Upper lobe of left lung (tissue), 6 donors: ENCODE measurements around the gene CTSS. TPM values are rescaled to one million over a fixed set of nuclear protein-coding genes. Genes with fewer than 3 reads are reported as not detected.

ENCODE experiments used
- ATAC-seq, 2 donors: fragments of 200-7000 bp; cut with Tn5 transposase; one replicate each; pipeline ENCODE4 v1.9.1; 2022; ENCODE audit warnings: mild to moderate bottlenecking in 2 of 2, moderate library complexity in 2 of 2; ENCODE audit not compliant: low FRiP score in 2 of 2
- DNase-seq, 2 donors: peaks; one replicate each; pipeline ENCODE4 v3.0.0-alpha.2; 2019 to 2020
- H3K27ac ChIP-seq, 4 donors: fragments of 200-600 bp; sonication (generic); one replicate each; pipeline ENCODE4 v1.5.1; 2016 to 2019
- H3K27me3 ChIP-seq, 4 donors: fragments of 200-600 bp; sonication (generic); one replicate each; pipeline ENCODE4 v1.5.1; 2017 to 2019
- H3K36me3 ChIP-seq, 4 donors: fragments of 200-600 bp; sonication (generic); one replicate each; pipeline ENCODE4 v1.5.1; 2016 to 2019
- H3K4me1 ChIP-seq, 4 donors: fragments of 200-600 bp; sonication (generic); one replicate each; pipeline ENCODE4 v1.5.1; 2018 to 2019
- H3K4me3 ChIP-seq, 4 donors: fragments of 200-600 bp; sonication (generic); one replicate each; pipeline ENCODE4 v1.5.1; 2017 to 2019; ENCODE audit warnings: mild to moderate bottlenecking in 2 of 4, moderate library complexity in 1 of 4
- H3K9me3 ChIP-seq, 4 donors: fragments of 200-600 bp; sonication (generic); one replicate each; pipeline ENCODE4 v1.5.1; 2018 to 2019
- CTCF ChIP-seq, 6 experiments: fragments of 450-650 bp in 4 of 6; fragments of 200-600 bp in 2 of 6; sonication (generic) in 2 of 6; IDR thresholded peaks; one replicate each; pipeline ENCODE4 v1.5.1; 2016 to 2019; ENCODE audit warnings: antibody characterized with exemption in 6 of 6
- EP300 ChIP-seq, 4 donors: sonication (generic); formaldehyde crosslinking; IDR thresholded peaks; one replicate each; pipeline ENCODE4 v1.5.1; 2017; ENCODE audit warnings: antibody characterized with exemption in 4 of 4, control low read depth in 2 of 4
- POLR2A ChIP-seq, 4 donors: fragments of 450-650 bp; IDR thresholded peaks; one replicate each; pipeline ENCODE4 v1.5.1; 2016 to 2017; ENCODE audit warnings: antibody characterized with exemption in 4 of 4, mild to moderate bottlenecking in 2 of 4
- POLR2AphosphoS5 ChIP-seq, 2 donors: sonication (generic); formaldehyde crosslinking; IDR thresholded peaks; one replicate each; pipeline ENCODE4 v1.5.1; 2017; ENCODE audit warnings: antibody characterized with exemption in 2 of 2
- WGBS, 2 donors: methylation state at CpG; one replicate each; pipeline ENCODE4 v1.1.5; 2017 to 2018; 5-methylcytosine and 5-hydroxymethylcytosine counted together
- total RNA-seq, 6 donors: library from RNA; depleted of rRNA in 4 of 6; stranded (reverse); fragments of >200 nt in 4 of 6; gene quantifications; one replicate each; pipeline versions ENCODE4 v1.1.0 to v1.2.1, GENCODE V29; 2016 to 2021
- donor health status: DM: no; HTN: no; CAD: no; lungs with moderate emphysema.
- donor health status: DM: no; HTN: yes; CAD: no; lungs with severe emphysema.

Gene CTSS
- total RNA-seq, 6 donors from 2014 or later, result 153 to 625 (median 455) TPM

- 73 to 87% methylated on average over 1 of the region's 1 CpG for WGBS, 2 donors
- ATAC-seq (peak in 1 of 2 donors; percentile 25), DNase-seq (no peak)
- Histone ChIP-seq H3K27me3 (no peaks in the 10 kb centered on the region), H3K27ac (peak overlapping the region in 1 of 4 donors; percentile 71), H3K9me3 (no peaks in the 10 kb centered on the region), H3K4me3 (no peak overlapping the region), H3K36me3 (peaks cover 0 to 4% (median 2%) of the 10 kb centered on the region in 4 donors), H3K4me1 (peaks cover 7 to 27% (median 21%) of the 10 kb centered on the region in 4 donors)
- TF ChIP-seq CTCF (IDR thresholded peaks at IDR 0.05), result no peak
- no peak for TF ChIP-seq POLR2A (IDR thresholded peaks at IDR 0.05)
- TF ChIP-seq POLR2AphosphoS5 (IDR thresholded peaks at IDR 0.05), result no peak
- no peak for TF ChIP-seq EP300 (IDR thresholded peaks at IDR 0.05)
These were observed 3.8 kb downstream of the CTSS start for GRCh38 chr1:150761801-150762200.

GRCh38 chr1:150760013-150760412 is 5.6 kb downstream of the CTSS start:
- Histone ChIP-seq H3K9me3 (no peaks in the 10 kb centered on the region), H3K27ac (peak overlapping the region in 1 of 4 donors; percentile 71), H3K27me3 (no peaks in the 10 kb centered on the region), H3K36me3 (peaks cover 0 to 7% (median 3%) of the 10 kb centered on the region in 4 donors), H3K4me1 (peaks cover 7 to 23% (median 18%) of the 10 kb centered on the region in 4 donors), H3K4me3 (no peak overlapping the region)
- 54 to 67% methylated on average over 3 of the region's 3 CpGs for WGBS, 2 donors
- DNase-seq (no peak), ATAC-seq (peak in 1 of 2 donors; percentile 60)
- TF ChIP-seq CTCF (IDR thresholded peaks at IDR 0.05), result no peak
- TF ChIP-seq EP300 (IDR thresholded peaks at IDR 0.05), result no peak
- no peak for TF ChIP-seq POLR2AphosphoS5 (IDR thresholded peaks at IDR 0.05)
- no peak for TF ChIP-seq POLR2A (IDR thresholded peaks at IDR 0.05)

DNA sequence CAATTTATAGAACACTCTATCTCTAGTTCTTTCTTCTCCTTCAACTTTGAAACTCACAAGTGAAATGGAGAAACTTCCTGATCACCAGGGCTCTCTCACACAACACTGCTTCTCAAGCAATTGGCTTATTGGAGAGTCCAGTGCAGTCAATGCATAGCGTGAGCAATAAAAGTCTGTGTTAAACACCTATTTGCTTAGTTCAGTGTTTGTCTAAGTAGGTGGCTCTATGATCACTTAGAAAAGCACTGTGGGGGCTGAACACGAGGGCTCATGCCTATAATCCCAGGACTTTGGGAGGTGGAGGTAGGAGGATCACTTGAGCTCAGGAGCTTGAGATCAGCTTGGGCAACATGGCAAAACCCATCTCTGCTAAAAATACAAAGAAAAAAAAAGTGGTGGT is 12.2 kb downstream of the CTSS start:
- ATAC-seq (no peak), DNase-seq (no peak)
- no peaks in the 10 kb centered on the region for H3K9me3 ChIP-seq
- TF ChIP-seq EP300 (IDR thresholded peaks at IDR 0.05) (no peak), POLR2AphosphoS5 (IDR thresholded peaks at IDR 0.05) (no peak), CTCF (IDR thresholded peaks at IDR 0.05) (no peak), POLR2A (IDR thresholded peaks at IDR 0.05) (no peak)
- H3K36me3 ChIP-seq, result peaks cover 5 to 39% (median 9%) of the 10 kb centered on the region in 4 donors
- H3K27ac ChIP-seq, result no peak overlapping the region
- H3K27me3 ChIP-seq, result no peaks in the 10 kb centered on the region
- 77 to 85% methylated on average over 2 of the region's 2 CpGs for WGBS, 2 donors
- no peak overlapping the region for H3K4me3 ChIP-seq
- H3K4me1 ChIP-seq, result peaks cover 0 to 4% (median 1%) of the 10 kb centered on the region in 4 donors

DNA sequence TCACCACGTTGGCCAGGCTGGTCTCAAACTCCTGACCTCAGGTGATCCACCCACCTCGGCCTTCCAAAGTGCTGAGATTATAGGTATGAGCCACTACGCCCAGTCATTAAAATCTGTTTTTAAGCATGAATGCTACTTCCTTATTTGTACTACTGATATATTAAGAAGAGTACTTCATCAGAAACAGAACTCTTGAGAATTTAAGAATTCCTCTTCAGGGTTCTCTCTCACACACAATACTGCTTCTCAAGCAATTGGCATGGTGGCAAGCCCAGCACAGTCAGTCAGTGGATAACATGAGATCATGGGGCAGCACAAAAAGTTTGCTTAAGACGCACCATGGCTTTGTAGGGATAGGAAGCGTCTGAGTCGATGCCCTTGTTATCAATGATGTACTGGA is 14.1 kb downstream of the CTSS start:
- H3K36me3 ChIP-seq, result peaks cover 5 to 49% (median 9%) of the 10 kb centered on the region in 4 donors
- peak in 1 of 2 donors; percentile 30 for ATAC-seq
- no peak overlapping the region for H3K27ac ChIP-seq
- no peak overlapping the region for H3K4me3 ChIP-seq
- 63 to 77% methylated on average over 6 of the region's 6 CpGs for WGBS, 2 donors
- TF ChIP-seq CTCF (IDR thresholded peaks at IDR 0.05), result no peak
- TF ChIP-seq EP300 (IDR thresholded peaks at IDR 0.05), result no peak
- no peak for TF ChIP-seq POLR2AphosphoS5 (IDR thresholded peaks at IDR 0.05)
- TF ChIP-seq POLR2A (IDR thresholded peaks at IDR 0.05), result no peak
- H3K27me3 ChIP-seq, result no peaks in the 10 kb centered on the region
- peaks cover 0 to 4% (median 1%) of the 10 kb centered on the region in 4 donors for H3K4me1 ChIP-seq
- no peaks in the 10 kb centered on the region for H3K9me3 ChIP-seq
- DNase-seq, result peak in 1 of 2 donors; percentile 46

DNA sequence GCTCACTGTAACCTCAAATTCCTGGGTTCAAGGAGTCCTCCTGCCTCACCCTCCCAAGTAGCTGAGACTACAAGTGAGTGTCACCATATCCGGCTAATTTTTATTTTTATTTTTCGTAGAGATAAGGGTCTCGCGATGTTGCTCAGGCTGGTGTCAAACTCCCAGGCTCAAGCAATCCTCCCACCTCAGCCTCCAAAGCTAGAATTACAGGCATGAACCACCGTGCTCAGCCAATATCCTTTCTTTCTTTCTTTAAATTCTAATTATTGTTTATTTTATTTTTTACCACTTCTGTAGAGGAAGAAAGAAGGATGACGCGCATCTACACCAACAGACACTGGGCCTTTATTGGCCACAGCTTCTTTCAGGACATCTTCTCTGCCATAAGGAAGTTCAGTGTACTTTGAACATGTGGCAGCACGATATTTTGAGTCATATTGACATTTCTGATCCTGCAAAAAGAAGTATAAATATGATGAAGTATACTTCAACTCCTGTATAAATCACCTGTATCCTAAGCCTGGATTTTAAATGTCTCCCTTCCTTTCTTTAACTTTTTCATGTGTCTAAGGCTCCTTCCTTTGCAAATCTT is 15.8 kb downstream of the CTSS start:
- DNase-seq, result no peak
- TF ChIP-seq CTCF (IDR thresholded peaks at IDR 0.05), result no peak
- TF ChIP-seq EP300 (IDR thresholded peaks at IDR 0.05), result no peak
- no peak for TF ChIP-seq POLR2AphosphoS5 (IDR thresholded peaks at IDR 0.05)
- WGBS, 2 donors, result 90 to 92% methylated on average over 8 of the region's 8 CpGs
- Histone ChIP-seq H3K4me3 (no peak overlapping the region), H3K27ac (no peak overlapping the region), H3K27me3 (no peaks in the 10 kb centered on the region), H3K36me3 (peaks cover 8 to 57% (median 17%) of the 10 kb centered on the region in 4 donors), H3K4me1 (peaks cover 0 to 4% (median 1%) of the 10 kb centered on the region in 4 donors), H3K9me3 (no peaks in the 10 kb centered on the region)
- ATAC-seq, result no peak
